ENCODE measurements around the gene LRRC15. TPM values are rescaled to one million over a fixed set of nuclear protein-coding genes. Genes with fewer than 3 reads are reported as not detected.

Gene LRRC15
- total RNA-seq, 1 experiment from 2014 or later: 0.07 TPM

DNA sequence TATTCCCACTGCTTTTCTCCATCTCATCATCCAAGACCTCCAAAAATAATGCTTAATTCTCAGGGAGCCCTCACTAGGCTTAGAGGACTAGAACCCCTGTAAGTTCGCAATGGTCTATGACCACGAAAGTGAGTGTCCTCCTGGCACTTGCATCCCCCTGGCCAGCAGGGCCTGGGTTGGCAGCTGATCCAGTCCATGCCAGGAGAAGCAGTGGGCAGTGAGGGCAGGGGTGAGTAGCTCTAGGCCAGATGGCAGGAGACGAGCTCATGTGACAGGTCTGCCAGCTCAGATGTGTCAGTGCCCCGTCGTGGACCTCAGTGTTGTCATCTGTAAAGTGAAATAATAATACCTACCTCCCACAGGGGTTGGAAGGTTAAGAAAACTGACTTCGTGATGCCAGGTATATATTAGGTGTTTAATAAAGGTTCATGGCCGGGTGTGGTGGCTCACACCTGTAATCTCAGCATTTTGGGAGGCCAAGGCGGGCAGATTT lies 18.4 kb upstream of the LRRC15 start:
- ChIA-PET CTCF (no interaction called here), POLR2A (no interaction called here)
- TF ChIP-seq, protein P1, sequence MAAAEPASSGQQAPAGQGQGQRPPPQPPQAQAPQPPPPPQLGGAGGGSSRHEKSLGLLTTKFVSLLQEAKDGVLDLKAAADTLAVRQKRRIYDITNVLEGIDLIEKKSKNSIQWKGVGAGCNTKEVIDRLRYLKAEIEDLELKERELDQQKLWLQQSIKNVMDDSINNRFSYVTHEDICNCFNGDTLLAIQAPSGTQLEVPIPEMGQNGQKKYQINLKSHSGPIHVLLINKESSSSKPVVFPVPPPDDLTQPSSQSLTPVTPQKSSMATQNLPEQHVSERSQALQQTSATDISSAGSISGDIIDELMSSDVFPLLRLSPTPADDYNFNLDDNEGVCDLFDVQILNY (CRISPR knock-in tag; IDR thresholded peaks at IDR 0.05): no peak
- TF ChIP-seq SMAD4 (CRISPR knock-in tag; IDR thresholded peaks at IDR 0.05) (no peak), RELA (CRISPR knock-in tag; IDR thresholded peaks at IDR 0.05; ENCODE audit: borderline replicate concordance) (no peak), GRHL2 (CRISPR knock-in tag; IDR thresholded peaks at IDR 0.05; ENCODE audit: insufficient replicate concordance, severe bottlenecking) (no peak), JAZF1 (CRISPR knock-in tag; IDR thresholded peaks at IDR 0.05) (no peak), ATF1 (CRISPR knock-in tag; IDR thresholded peaks at IDR 0.05) (no peak), NFE2L1 (CRISPR knock-in tag; IDR thresholded peaks at IDR 0.05) (no peak)
- TF ChIP-seq, protein P2, sequence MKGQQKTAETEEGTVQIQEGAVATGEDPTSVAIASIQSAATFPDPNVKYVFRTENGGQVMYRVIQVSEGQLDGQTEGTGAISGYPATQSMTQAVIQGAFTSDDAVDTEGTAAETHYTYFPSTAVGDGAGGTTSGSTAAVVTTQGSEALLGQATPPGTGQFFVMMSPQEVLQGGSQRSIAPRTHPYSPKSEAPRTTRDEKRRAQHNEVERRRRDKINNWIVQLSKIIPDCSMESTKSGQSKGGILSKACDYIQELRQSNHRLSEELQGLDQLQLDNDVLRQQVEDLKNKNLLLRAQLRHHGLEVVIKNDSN (CRISPR knock-in tag; IDR thresholded peaks at IDR 0.05): no peak
- TF ChIP-seq, protein P3, sequence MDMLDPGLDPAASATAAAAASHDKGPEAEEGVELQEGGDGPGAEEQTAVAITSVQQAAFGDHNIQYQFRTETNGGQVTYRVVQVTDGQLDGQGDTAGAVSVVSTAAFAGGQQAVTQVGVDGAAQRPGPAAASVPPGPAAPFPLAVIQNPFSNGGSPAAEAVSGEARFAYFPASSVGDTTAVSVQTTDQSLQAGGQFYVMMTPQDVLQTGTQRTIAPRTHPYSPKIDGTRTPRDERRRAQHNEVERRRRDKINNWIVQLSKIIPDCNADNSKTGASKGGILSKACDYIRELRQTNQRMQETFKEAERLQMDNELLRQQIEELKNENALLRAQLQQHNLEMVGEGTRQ (CRISPR knock-in tag; IDR thresholded peaks at IDR 0.05): no peak
- TF ChIP-seq, protein P4, sequence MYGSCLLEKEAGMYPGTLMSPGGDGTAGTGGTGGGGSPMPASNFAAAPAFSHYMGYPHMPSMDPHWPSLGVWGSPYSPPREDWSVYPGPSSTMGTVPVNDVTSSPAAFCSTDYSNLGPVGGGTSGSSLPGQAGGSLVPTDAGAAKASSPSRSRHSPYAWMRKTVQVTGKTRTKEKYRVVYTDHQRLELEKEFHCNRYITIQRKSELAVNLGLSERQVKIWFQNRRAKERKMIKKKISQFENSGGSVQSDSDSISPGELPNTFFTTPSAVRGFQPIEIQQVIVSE (CRISPR knock-in tag; IDR thresholded peaks at IDR 0.05; ENCODE audit: borderline replicate concordance): no peak
- H3K9me3 Mint-ChIP-seq: peaks cover 23% of the 10 kb centered on the region
- peaks cover 9% of the 10 kb centered on the region for H3K36me3 Mint-ChIP-seq
- H3K27me3 Mint-ChIP-seq (ENCODE audit: low read depth): peaks cover 8% of the 10 kb centered on the region; the same call in 1 of the 2 replicates
- no peak overlapping the region for H3K4me3 Mint-ChIP-seq
- DNase-seq (ENCODE audit: low spot score) (no peak), ATAC-seq (no peak)
- peaks cover 19% of the 10 kb centered on the region for H3K4me1 Mint-ChIP-seq
- H3K27ac Mint-ChIP-seq: no peak overlapping the region

DNA sequence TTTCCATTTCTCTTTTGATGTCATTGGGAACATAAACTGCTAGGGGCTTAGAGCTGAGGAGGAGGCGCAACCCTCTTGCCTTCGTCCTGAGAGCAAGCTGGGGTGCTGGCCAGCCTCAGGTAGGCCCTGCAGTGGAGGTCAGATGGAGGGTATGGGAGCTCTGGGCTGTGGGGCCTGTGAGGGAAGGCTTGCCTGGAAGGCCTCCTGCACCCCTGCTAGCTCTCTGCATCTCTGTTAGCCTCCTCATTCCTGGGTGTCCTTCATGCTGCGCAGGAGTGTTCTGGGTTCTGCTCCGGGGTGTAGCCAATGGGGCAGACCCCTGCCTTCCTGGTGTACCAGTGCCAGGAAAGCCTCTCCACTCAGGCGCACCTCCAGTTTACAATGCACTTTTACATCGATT lies 17.7 kb upstream of the LRRC15 start:
- no peak for TF ChIP-seq ZNF232 (CRISPR knock-in tag; IDR thresholded peaks at IDR 0.05)
- no peak for TF ChIP-seq IRF2 (CRISPR knock-in tag; IDR thresholded peaks at IDR 0.05; ENCODE audit: borderline replicate concordance, low read depth)
- TF ChIP-seq, protein P5, sequence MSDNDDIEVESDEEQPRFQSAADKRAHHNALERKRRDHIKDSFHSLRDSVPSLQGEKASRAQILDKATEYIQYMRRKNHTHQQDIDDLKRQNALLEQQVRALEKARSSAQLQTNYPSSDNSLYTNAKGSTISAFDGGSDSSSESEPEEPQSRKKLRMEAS (CRISPR knock-in tag; IDR thresholded peaks at IDR 0.05): no peak
- TF ChIP-seq MXD4 (CRISPR knock-in tag; IDR thresholded peaks at IDR 0.05; ENCODE audit: borderline replicate concordance): no peak
- peaks cover 26% of the 10 kb centered on the region for H3K4me1 Mint-ChIP-seq
- ChIA-PET POLR2A (interaction anchor here (0.7 kb wide), 1 partner anchor 367 kb away, joined by 3 read pairs; no protein-coding TSS in a partner anchor), CTCF (no interaction called here)
- H3K27me3 Mint-ChIP-seq (ENCODE audit: low read depth): peaks cover 8% of the 10 kb centered on the region; the same call in 1 of the 2 replicates
- no peak overlapping the region for H3K4me3 Mint-ChIP-seq
- DNase-seq (ENCODE audit: low spot score) (no peak), ATAC-seq (no peak)
- peaks cover 23% of the 10 kb centered on the region for H3K9me3 Mint-ChIP-seq
- peaks cover 9% of the 10 kb centered on the region for H3K36me3 Mint-ChIP-seq
- no peak overlapping the region for H3K27ac Mint-ChIP-seq

DNA sequence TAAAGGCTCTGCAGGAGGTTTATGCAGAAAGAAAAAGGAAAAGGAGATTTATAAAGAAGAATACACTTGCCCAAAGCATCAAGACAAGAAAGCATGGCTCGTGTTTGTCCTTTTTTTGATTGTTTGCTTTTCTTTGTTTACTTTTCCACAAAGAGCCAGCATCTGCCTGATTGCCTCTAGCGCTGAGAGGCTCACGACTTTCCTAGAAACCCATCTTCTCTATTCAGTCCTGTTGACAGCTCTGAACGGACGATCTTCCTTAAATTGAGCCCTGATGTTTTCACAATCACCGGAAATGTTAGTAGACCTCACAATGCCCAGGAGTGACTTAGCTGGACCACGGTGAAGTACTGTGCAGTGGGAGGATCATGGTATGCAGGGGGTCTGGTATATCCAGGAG lies 17.1 kb upstream of the LRRC15 start:
- Mint-ChIP-seq H3K27me3 (ENCODE audit: low read depth) (peaks cover 8% of the 10 kb centered on the region; the same call in 1 of the 2 replicates), H3K9me3 (peaks cover 23% of the 10 kb centered on the region), H3K36me3 (peaks cover 9% of the 10 kb centered on the region), H3K4me1 (peaks cover 27% of the 10 kb centered on the region), H3K27ac (no peak overlapping the region), H3K4me3 (no peak overlapping the region)
- ChIA-PET CTCF (interaction anchor here (1.5 kb wide), 1 partner anchor 53 kb away, joined by 5 read pairs; no protein-coding TSS in a partner anchor), POLR2A (interaction anchor here (0.7 kb wide), 1 partner anchor 366 kb away, joined by 3 read pairs; no protein-coding TSS in a partner anchor)
- ATAC-seq (no peak), DNase-seq (ENCODE audit: low spot score) (no peak)
- TF ChIP-seq ZNF232 (CRISPR knock-in tag; IDR thresholded peaks at IDR 0.05): no peak
- TF ChIP-seq, protein P6, sequence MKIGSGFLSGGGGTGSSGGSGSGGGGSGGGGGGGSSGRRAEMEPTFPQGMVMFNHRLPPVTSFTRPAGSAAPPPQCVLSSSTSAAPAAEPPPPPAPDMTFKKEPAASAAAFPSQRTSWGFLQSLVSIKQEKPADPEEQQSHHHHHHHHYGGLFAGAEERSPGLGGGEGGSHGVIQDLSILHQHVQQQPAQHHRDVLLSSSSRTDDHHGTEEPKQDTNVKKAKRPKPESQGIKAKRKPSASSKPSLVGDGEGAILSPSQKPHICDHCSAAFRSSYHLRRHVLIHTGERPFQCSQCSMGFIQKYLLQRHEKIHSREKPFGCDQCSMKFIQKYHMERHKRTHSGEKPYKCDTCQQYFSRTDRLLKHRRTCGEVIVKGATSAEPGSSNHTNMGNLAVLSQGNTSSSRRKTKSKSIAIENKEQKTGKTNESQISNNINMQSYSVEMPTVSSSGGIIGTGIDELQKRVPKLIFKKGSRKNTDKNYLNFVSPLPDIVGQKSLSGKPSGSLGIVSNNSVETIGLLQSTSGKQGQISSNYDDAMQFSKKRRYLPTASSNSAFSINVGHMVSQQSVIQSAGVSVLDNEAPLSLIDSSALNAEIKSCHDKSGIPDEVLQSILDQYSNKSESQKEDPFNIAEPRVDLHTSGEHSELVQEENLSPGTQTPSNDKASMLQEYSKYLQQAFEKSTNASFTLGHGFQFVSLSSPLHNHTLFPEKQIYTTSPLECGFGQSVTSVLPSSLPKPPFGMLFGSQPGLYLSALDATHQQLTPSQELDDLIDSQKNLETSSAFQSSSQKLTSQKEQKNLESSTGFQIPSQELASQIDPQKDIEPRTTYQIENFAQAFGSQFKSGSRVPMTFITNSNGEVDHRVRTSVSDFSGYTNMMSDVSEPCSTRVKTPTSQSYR (CRISPR knock-in tag; IDR thresholded peaks at IDR 0.05): no peak
- TF ChIP-seq NFATC4 (CRISPR knock-in tag; IDR thresholded peaks at IDR 0.05): no peak
- TF ChIP-seq ZNF121 (CRISPR knock-in tag; IDR thresholded peaks at IDR 0.05): no peak
- no peak for TF ChIP-seq ELF4 (CRISPR knock-in tag; IDR thresholded peaks at IDR 0.05; ENCODE audit: low read depth)
- TF ChIP-seq HMGA2 (CRISPR knock-in tag; IDR thresholded peaks at IDR 0.05): no peak
- TF ChIP-seq, protein P7, sequence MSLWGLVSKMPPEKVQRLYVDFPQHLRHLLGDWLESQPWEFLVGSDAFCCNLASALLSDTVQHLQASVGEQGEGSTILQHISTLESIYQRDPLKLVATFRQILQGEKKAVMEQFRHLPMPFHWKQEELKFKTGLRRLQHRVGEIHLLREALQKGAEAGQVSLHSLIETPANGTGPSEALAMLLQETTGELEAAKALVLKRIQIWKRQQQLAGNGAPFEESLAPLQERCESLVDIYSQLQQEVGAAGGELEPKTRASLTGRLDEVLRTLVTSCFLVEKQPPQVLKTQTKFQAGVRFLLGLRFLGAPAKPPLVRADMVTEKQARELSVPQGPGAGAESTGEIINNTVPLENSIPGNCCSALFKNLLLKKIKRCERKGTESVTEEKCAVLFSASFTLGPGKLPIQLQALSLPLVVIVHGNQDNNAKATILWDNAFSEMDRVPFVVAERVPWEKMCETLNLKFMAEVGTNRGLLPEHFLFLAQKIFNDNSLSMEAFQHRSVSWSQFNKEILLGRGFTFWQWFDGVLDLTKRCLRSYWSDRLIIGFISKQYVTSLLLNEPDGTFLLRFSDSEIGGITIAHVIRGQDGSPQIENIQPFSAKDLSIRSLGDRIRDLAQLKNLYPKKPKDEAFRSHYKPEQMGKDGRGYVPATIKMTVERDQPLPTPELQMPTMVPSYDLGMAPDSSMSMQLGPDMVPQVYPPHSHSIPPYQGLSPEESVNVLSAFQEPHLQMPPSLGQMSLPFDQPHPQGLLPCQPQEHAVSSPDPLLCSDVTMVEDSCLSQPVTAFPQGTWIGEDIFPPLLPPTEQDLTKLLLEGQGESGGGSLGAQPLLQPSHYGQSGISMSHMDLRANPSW (CRISPR knock-in tag; conservative IDR thresholded peaks at IDR 0.05; ENCODE audit: low read depth): no peak
- no peak for TF ChIP-seq JAZF1 (CRISPR knock-in tag; IDR thresholded peaks at IDR 0.05)
- no peak for TF ChIP-seq ZNF423 (CRISPR knock-in tag; IDR thresholded peaks at IDR 0.05)
- TF ChIP-seq, protein P8, sequence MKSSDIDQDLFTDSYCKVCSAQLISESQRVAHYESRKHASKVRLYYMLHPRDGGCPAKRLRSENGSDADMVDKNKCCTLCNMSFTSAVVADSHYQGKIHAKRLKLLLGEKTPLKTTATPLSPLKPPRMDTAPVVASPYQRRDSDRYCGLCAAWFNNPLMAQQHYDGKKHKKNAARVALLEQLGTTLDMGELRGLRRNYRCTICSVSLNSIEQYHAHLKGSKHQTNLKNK (CRISPR knock-in tag; IDR thresholded peaks at IDR 0.05): no peak
- TF ChIP-seq, protein P2 (CRISPR knock-in tag; IDR thresholded peaks at IDR 0.05): no peak

All from WTC11 (cell line).